BJ (cell line): ENCODE results near the gene HINT1. TPM values are rescaled to one million over a fixed set of nuclear protein-coding genes. Genes with fewer than 3 reads are reported as not detected.

Experiments used
- CTCF ChIA-PET: fragments of 350-600 bp; formaldehyde crosslinking; extraction: SDS; loops from one replicate; lab custom pipeline; 2021; ENCODE audit warnings: antibody characterized with exemption, inconsistent platforms; lab: Yijun Ruan, JAX
- POLR2A ChIA-PET: fragments of 300-600 bp; sonication (Branson Sonifier 250); formaldehyde crosslinking; extraction: SDS; loops from one replicate; lab custom pipeline; 2021; ENCODE audit warnings: antibody characterized with exemption; lab: Charles Lee
- DNase-seq: peaks from one replicate; pipeline ENCODE4 v3.0.0-alpha.2; 2011; ENCODE audit warnings: low read depth
- H3K27me3 ChIP-seq: 2 replicates; pipeline ENCODE4 v1.6.0; 2011; ENCODE audit warnings: low read length; ENCODE audit not compliant: control insufficient read depth, insufficient read depth
- H3K36me3 ChIP-seq: 2 replicates; pipeline ENCODE4 v1.5.1; 2011; ENCODE audit warnings: low read length; ENCODE audit not compliant: control insufficient read depth, insufficient read depth
- H3K4me3 ChIP-seq: 2 replicates; pipeline ENCODE4 v1.5.1; 2011; ENCODE audit warnings: low read depth, mild to moderate bottlenecking, control low read depth, low read length
- polyA minus RNA-seq: library from RNA; depleted of rRNA, polyadenylated mRNA; stranded (reverse); fragments of >200 nt; gene quantifications from 2 replicates; pipeline ENCODE4 v1.2.3, GENCODE V29; 2011; rRNA and poly(A)+ RNA removed
- polyA plus RNA-seq: library from polyadenylated mRNA; depleted of rRNA; stranded (reverse); fragments of >200 nt; gene quantifications from 2 replicates; pipeline ENCODE4 v1.2.3, GENCODE V29; 2011; rRNA removed
- TF ChIP-seq, protein P1 (sequence below): IDR thresholded peaks from 2 replicates; pipeline ENCODE4 v1.5.1; 2011; ENCODE audit warnings: low read depth, mild to moderate bottlenecking, control low read depth, inconsistent platforms, low read length, moderate library complexity; ENCODE audit not compliant: insufficient read depth

The HINT1 gene
- 335 and 489 TPM in 2 replicates for polyA plus RNA-seq
- 55.5 and 98.8 TPM in 2 replicates for polyA minus RNA-seq

GRCh38 chr5:131165119-131165727, at the start of gene HINT1:
Gene HINT1, minus strand, starts transcription at chr5:131165256. Its CDS starts 51 bp downstream, at chr5:131165205.
- CTCF ChIA-PET: interaction anchor here (0.7 to 1.0 kb wide), 2 partner anchors 250 to 303 kb away, joined by 3 read pairs; no protein-coding TSS in a partner anchor
- H3K36me3 ChIP-seq: no peaks in the 10 kb centered on the region; the same call in 1 of the 2 replicates
- no peaks in the 10 kb centered on the region for H3K27me3 ChIP-seq
- POLR2A ChIA-PET: interaction anchor here (0.5 kb wide), 1 partner anchor 70 kb away, joined by 9 read pairs; no protein-coding TSS in a partner anchor
- peak within 1 kb of the TSS; percentile 63 for H3K4me3 ChIP-seq
- peak; percentile 45 for DNase-seq
- TF ChIP-seq, protein P1, sequence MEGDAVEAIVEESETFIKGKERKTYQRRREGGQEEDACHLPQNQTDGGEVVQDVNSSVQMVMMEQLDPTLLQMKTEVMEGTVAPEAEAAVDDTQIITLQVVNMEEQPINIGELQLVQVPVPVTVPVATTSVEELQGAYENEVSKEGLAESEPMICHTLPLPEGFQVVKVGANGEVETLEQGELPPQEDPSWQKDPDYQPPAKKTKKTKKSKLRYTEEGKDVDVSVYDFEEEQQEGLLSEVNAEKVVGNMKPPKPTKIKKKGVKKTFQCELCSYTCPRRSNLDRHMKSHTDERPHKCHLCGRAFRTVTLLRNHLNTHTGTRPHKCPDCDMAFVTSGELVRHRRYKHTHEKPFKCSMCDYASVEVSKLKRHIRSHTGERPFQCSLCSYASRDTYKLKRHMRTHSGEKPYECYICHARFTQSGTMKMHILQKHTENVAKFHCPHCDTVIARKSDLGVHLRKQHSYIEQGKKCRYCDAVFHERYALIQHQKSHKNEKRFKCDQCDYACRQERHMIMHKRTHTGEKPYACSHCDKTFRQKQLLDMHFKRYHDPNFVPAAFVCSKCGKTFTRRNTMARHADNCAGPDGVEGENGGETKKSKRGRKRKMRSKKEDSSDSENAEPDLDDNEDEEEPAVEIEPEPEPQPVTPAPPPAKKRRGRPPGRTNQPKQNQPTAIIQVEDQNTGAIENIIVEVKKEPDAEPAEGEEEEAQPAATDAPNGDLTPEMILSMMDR: peak; percentile 25; the same call in 1 of the 2 replicates

- H3K4me3 ChIP-seq: no peak overlapping the region
- TF ChIP-seq, protein P1: no peak
- DNase-seq: no peak
- no peaks in the 10 kb centered on the region for H3K27me3 ChIP-seq
- H3K36me3 ChIP-seq: no peaks in the 10 kb centered on the region
- ChIA-PET POLR2A (interaction anchor here (0.6 kb wide), 1 partner anchor 18 kb away, joined by 5 read pairs; no protein-coding TSS in a partner anchor), CTCF (no interaction called here)
These were observed 49.7 kb upstream of the HINT1 start for GRCh38 chr5:131214609-131215227.

GRCh38 chr5:131212471-131213021, 47.5 kb upstream of the HINT1 start:
- ChIA-PET POLR2A (no interaction called here), CTCF (no interaction called here)
- Histone ChIP-seq H3K27me3 (no peaks in the 10 kb centered on the region), H3K36me3 (no peaks in the 10 kb centered on the region), H3K4me3 (no peak overlapping the region)
- TF ChIP-seq, protein P1: no peak
- DNase-seq: no peak

DNA sequence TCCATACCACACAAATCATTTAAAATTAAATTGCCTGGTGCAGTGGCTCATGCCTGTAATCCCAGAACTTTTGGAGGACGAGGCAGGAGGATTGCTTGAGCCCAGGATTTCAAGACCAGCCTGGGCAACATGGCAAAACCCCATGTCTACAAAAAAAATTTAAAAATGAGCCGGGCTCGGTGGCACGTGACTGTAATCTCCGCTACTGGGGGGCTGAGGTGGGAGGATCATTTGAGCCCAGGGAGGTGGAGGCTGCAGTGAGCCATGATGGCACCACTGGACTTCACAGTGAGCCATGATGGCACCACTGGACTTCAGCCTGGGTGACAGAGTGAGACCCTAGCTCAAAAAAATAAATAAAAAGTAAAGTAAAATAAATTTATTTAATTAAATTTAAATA, 46.6 kb upstream of the HINT1 start:
- Histone ChIP-seq H3K36me3 (no peaks in the 10 kb centered on the region), H3K4me3 (no peak overlapping the region), H3K27me3 (no peaks in the 10 kb centered on the region)
- ChIA-PET CTCF (no interaction called here), POLR2A (no interaction called here)
- TF ChIP-seq, protein P1: no peak
- no peak for DNase-seq

DNA sequence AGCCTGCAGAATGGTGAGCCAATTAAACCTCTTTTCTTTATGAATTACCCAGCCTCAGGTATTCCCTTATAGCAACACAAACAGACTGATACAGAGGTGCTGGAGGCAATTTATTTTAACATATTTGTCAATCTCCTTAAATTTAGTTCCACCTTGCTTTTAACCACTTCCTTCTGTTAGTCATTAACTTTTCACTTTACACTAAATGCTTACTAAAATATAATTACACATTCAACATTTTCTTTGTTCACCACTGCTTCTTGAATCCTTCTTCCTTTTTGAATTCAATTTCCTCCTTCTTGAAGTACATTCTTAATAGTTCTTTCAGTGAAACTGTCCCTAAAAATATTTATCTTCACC, 45.1 kb upstream of the HINT1 start:
- no peaks in the 10 kb centered on the region for H3K27me3 ChIP-seq
- H3K36me3 ChIP-seq: no peaks in the 10 kb centered on the region
- no peak for DNase-seq
- POLR2A ChIA-PET: no interaction called here
- CTCF ChIA-PET: interaction anchor here (0.9 kb wide), 1 partner anchor 25 kb away, joined by 4 read pairs; no protein-coding TSS in a partner anchor
- no peak overlapping the region for H3K4me3 ChIP-seq
- TF ChIP-seq, protein P1: no peak
